OCI-LY1 (cell line): ENCODE measurements around the gene SLC25A39.

Source experiments
- H2AFZ ChIP-seq: fragments of 200-600 bp; sonication (generic), shearing (Covaris generic); 2 replicates; pipeline ENCODE4 v1.6.0; 2014; ENCODE audit warnings: antibody characterized with exemption, mild to moderate bottlenecking, low read length
- H3F3A ChIP-seq: fragments of 200-600 bp; sonication (generic), shearing (Covaris generic); 2 replicates; pipeline ENCODE4 v1.6.0; 2014; ENCODE audit warnings: mild to moderate bottlenecking, antibody characterized with exemption, low read length, moderate library complexity; ENCODE audit not compliant: insufficient read depth
- H3K27ac ChIP-seq: fragments of 200-600 bp; sonication (generic); 2 replicates; pipeline ENCODE4 v1.5.1; 2014; ENCODE audit warnings: low read length, mixed run types, mild to moderate bottlenecking, low read depth; ENCODE audit not compliant: poor library complexity, severe bottlenecking
- H3K27me3 ChIP-seq: fragments of 200-600 bp; sonication (generic); 2 replicates; pipeline ENCODE4 v1.6.0; 2014; ENCODE audit warnings: antibody characterized with exemption, mild to moderate bottlenecking, low read length, moderate library complexity; ENCODE audit not compliant: insufficient read depth
- H3K36me3 ChIP-seq: fragments of 200-600 bp; sonication (generic); 2 replicates; pipeline ENCODE4 v1.6.1; 2014; ENCODE audit warnings: mild to moderate bottlenecking, antibody characterized with exemption, low read length, moderate library complexity, mixed read lengths; ENCODE audit not compliant: insufficient read depth
- H3K4me1 ChIP-seq: fragments of 200-600 bp; sonication (generic); 2 replicates; pipeline ENCODE4 v1.5.1; 2014; ENCODE audit warnings: mild to moderate bottlenecking, low read length, moderate library complexity; ENCODE audit not compliant: insufficient read depth, severe bottlenecking
- H3K4me2 ChIP-seq: fragments of 200-600 bp; sonication (generic), shearing (Covaris generic); 2 replicates; pipeline ENCODE4 v1.6.1; 2014; ENCODE audit warnings: low read length
- H3K4me3 ChIP-seq: fragments of 200-600 bp; sonication (generic); 2 replicates; pipeline ENCODE4 v1.5.1; 2014; ENCODE audit warnings: low read length, low read depth, mild to moderate bottlenecking, mixed read lengths; ENCODE audit not compliant: poor library complexity, severe bottlenecking
- H3K79me2 ChIP-seq: fragments of 200-600 bp; shearing (Covaris generic); 2 replicates; pipeline ENCODE4 v1.6.1; 2016; ENCODE audit warnings: mixed run types, low read length, mixed read lengths; ENCODE audit not compliant: insufficient read depth
- H3K9ac ChIP-seq: fragments of 200-600 bp; sonication (generic), shearing (Covaris generic); 2 replicates; pipeline ENCODE4 v1.6.1; 2014; ENCODE audit warnings: mild to moderate bottlenecking, low read length, mixed read lengths
- H3K9me2 ChIP-seq: fragments of 200-600 bp; sonication (generic), shearing (Covaris generic); 2 replicates; pipeline ENCODE4 v1.6.1; 2014; ENCODE audit warnings: low read depth, mild to moderate bottlenecking, low read length, mixed read lengths
- H3K9me3 ChIP-seq: fragments of 200-600 bp; shearing (Covaris generic); 2 replicates; pipeline ENCODE4 v1.6.1; 2014; ENCODE audit warnings: low read length, mixed read lengths
- H4K20me1 ChIP-seq: fragments of 200-600 bp; sonication (generic), shearing (Covaris generic); 2 replicates; pipeline ENCODE4 v1.6.0; 2016; ENCODE audit warnings: mild to moderate bottlenecking, low read length; ENCODE audit not compliant: insufficient read depth
- EZH2 ChIP-seq: fragments of 200-600 bp; sonication (generic), shearing (Covaris generic); IDR thresholded peaks from 2 replicates; pipeline ENCODE4 v1.8.0; 2017; ENCODE audit warnings: borderline replicate concordance, mixed run types, mild to moderate bottlenecking, antibody characterized with exemption, low read length, moderate library complexity, mixed read lengths
- TF ChIP-seq, protein P1 (sequence below): fragments of 200-600 bp; sonication (generic), shearing (Covaris generic); IDR thresholded peaks from 2 replicates; pipeline ENCODE4 v1.5.1; 2017; ENCODE audit warnings: mild to moderate bottlenecking, antibody characterized with exemption, low read length, moderate library complexity, mixed read lengths

SLC25A39 gene

DNA sequence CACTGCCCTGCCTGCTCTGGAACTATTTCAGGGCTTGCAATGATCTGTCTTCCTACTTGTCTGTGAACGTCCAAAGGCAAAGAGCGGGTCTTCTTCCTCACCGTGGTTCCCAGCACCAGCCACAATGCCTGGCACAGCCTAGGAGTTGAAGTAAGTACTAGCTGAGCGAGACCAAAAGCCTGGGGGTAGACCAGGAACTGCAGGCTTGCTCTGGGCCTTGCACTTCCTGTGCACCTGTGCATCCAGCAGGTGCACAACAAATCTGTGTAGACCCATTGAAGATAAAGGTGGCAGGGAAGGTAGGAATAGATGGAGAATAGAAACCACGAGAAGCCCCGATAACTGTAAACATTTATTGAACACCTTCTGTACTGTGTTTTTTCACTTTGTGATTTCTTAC, 34.4 kb upstream of the SLC25A39 start:
- Histone ChIP-seq H3K4me2 (no peak overlapping the region), H2AFZ (no peak overlapping the region), H3K27ac (no peak overlapping the region), H3K4me1 (peaks cover 14% of the 10 kb centered on the region), H4K20me1 (no peaks in the 10 kb centered on the region), H3K9me2 (no peaks in the 10 kb centered on the region), H3K27me3 (peaks cover 4% of the 10 kb centered on the region), H3K36me3 (no peaks in the 10 kb centered on the region), H3K9me3 (no peaks in the 10 kb centered on the region), H3K4me3 (no peak overlapping the region), H3K9ac (no peak overlapping the region), H3F3A (no peaks in the 10 kb centered on the region), H3K79me2 (no peaks in the 10 kb centered on the region)
- no peak for TF ChIP-seq EZH2

DNA sequence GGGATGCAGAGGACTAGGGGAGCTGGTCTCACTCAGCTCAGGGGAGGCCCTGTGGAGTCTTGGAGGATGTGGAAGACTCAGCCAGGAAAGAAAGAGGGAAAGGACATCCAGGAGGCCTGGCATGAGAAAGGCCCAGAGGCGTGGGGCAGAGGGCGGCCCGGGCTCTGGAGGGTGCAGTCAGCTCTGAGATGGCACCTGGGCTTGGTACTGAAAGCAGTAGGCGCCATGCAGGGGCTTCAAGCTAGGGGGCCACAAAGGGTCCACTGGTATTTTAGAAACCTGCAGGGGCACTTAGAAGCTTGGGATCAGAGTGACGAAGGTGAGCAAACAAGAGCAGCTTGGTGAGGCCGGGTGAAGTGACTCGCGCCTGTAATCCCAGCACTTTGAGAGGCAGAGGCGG, 33.4 kb upstream of the SLC25A39 start:
- no peak overlapping the region for H3K4me2 ChIP-seq
- H3K9me3 ChIP-seq: no peaks in the 10 kb centered on the region
- no peak overlapping the region for H2AFZ ChIP-seq
- no peaks in the 10 kb centered on the region for H3K79me2 ChIP-seq
- TF ChIP-seq, protein P1, sequence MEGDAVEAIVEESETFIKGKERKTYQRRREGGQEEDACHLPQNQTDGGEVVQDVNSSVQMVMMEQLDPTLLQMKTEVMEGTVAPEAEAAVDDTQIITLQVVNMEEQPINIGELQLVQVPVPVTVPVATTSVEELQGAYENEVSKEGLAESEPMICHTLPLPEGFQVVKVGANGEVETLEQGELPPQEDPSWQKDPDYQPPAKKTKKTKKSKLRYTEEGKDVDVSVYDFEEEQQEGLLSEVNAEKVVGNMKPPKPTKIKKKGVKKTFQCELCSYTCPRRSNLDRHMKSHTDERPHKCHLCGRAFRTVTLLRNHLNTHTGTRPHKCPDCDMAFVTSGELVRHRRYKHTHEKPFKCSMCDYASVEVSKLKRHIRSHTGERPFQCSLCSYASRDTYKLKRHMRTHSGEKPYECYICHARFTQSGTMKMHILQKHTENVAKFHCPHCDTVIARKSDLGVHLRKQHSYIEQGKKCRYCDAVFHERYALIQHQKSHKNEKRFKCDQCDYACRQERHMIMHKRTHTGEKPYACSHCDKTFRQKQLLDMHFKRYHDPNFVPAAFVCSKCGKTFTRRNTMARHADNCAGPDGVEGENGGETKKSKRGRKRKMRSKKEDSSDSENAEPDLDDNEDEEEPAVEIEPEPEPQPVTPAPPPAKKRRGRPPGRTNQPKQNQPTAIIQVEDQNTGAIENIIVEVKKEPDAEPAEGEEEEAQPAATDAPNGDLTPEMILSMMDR: no peak
- TF ChIP-seq EZH2: no peak
- no peaks in the 10 kb centered on the region for H3F3A ChIP-seq
- H3K36me3 ChIP-seq: no peaks in the 10 kb centered on the region
- no peak overlapping the region for H3K4me3 ChIP-seq
- peaks cover 4% of the 10 kb centered on the region for H3K27me3 ChIP-seq
- no peaks in the 10 kb centered on the region for H3K9me2 ChIP-seq
- H4K20me1 ChIP-seq: no peaks in the 10 kb centered on the region
- no peak overlapping the region for H3K9ac ChIP-seq
- H3K4me1 ChIP-seq: peaks cover 10% of the 10 kb centered on the region
- no peak overlapping the region for H3K27ac ChIP-seq

DNA sequence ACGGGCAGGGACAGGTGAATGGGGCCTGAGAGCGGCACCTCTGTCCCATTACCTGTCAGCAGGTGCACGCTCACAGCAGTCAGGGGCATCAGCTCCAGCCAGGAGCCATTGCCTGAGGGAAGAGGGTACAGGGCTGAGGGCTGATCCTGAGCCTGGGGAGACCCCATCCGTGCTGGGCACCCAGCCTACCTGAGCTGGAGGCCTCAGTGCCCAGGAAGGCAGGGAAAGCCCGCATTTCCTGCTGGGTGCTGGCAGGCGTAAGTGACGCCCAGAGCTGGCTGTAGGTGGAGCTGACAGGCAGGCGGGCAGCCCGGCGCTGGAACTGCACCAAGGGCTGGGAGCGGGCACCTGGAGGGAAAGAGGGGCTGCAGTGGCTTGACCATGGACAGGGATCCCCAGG, 31.6 kb upstream of the SLC25A39 start:
- peaks cover 5% of the 10 kb centered on the region for H3K4me1 ChIP-seq
- no peaks in the 10 kb centered on the region for H3F3A ChIP-seq
- H3K9me3 ChIP-seq: no peaks in the 10 kb centered on the region
- H3K27me3 ChIP-seq: peaks cover 4% of the 10 kb centered on the region; the same call in 1 of the 2 replicates
- no peak overlapping the region for H3K27ac ChIP-seq
- no peak overlapping the region for H3K4me2 ChIP-seq
- H2AFZ ChIP-seq: no peak overlapping the region
- no peak overlapping the region for H3K4me3 ChIP-seq
- H4K20me1 ChIP-seq: no peaks in the 10 kb centered on the region
- H3K79me2 ChIP-seq: no peaks in the 10 kb centered on the region
- H3K36me3 ChIP-seq: no peaks in the 10 kb centered on the region
- H3K9ac ChIP-seq: no peak overlapping the region
- no peak for TF ChIP-seq EZH2
- TF ChIP-seq, protein P1: no peak
- no peaks in the 10 kb centered on the region for H3K9me2 ChIP-seq

DNA sequence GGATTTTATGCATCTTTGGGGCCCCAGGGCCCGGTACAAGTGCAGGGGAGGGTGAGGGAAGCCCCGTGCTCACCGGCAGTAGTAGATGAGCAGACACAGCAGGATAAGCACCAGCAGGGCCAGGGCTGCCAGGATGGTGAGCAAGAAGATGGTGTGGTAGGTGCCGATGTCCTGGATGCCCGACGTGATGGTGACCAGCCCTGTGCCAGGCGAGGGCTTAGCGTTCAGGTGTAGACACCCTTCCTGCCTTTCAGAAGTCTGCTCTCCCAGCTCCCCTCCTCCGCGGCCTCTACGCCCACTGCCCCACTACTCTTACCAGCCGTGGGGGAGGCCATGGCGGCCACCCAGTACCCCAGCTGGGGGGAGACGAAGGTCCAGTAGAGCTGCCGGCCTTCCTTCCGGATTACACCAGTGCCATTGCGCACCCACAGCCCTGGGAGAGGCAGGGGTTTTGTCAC, 31.0 kb upstream of the SLC25A39 start:
- no peak overlapping the region for H3K4me2 ChIP-seq

More for the DNA sequence above, 31.0 kb upstream of the SLC25A39 start:
- H2AFZ ChIP-seq: no peak overlapping the region
- H3K27ac ChIP-seq: no peak overlapping the region
- H3K4me1 ChIP-seq: peaks cover 5% of the 10 kb centered on the region
- no peaks in the 10 kb centered on the region for H3F3A ChIP-seq
- peaks cover 4% of the 10 kb centered on the region; the same call in 1 of the 2 replicates for H3K27me3 ChIP-seq
- no peak overlapping the region for H3K4me3 ChIP-seq
- H3K36me3 ChIP-seq: no peaks in the 10 kb centered on the region
- H3K9me2 ChIP-seq: no peaks in the 10 kb centered on the region
- TF ChIP-seq, protein P1: no peak
- TF ChIP-seq EZH2: no peak
- H4K20me1 ChIP-seq: no peaks in the 10 kb centered on the region
- H3K9me3 ChIP-seq: no peaks in the 10 kb centered on the region
- H3K79me2 ChIP-seq: no peaks in the 10 kb centered on the region
- H3K9ac ChIP-seq: no peak overlapping the region
